Effector memory CD8-positive, alpha-beta T cell (primary cell): Measurements from ENCODE around the gene PTPRS.

ENCODE experiments used
- ATAC-seq: fragments of 150-1000 bp; cut with Tn5 transposase; replicated peaks from 2 replicates; pipeline ENCODE4 v1.10.0; 2021; ENCODE audit warnings: mild to moderate bottlenecking, moderate library complexity
- DNase-seq, 3 experiments: peaks; one replicate each; pipeline ENCODE4 v3.0.0; 2021
- H3K27ac Mint-ChIP-seq, 2 donors: one replicate each; pipeline ENCODE4 v1.8.0; 2022; ENCODE audit warnings: mild to moderate bottlenecking in 2 of 2, mixed read lengths in 2 of 2, moderate library complexity in 2 of 2
- H3K27me3 Mint-ChIP-seq, 2 donors: one replicate each; pipeline ENCODE4 v1.8.0; 2022; ENCODE audit warnings: mixed read lengths in 2 of 2
- H3K36me3 Mint-ChIP-seq: one replicate; pipeline ENCODE4 v1.8.0; 2022; ENCODE audit warnings: mild to moderate bottlenecking, moderate library complexity, mixed read lengths; ENCODE audit not compliant: insufficient read depth
- H3K4me1 Mint-ChIP-seq, 2 donors: one replicate each; pipeline ENCODE4 v1.8.0; 2022; ENCODE audit warnings: low read depth in 2 of 2, mixed read lengths in 2 of 2
- H3K4me3 Mint-ChIP-seq, 2 donors: one replicate each; pipeline ENCODE4 v1.8.0; 2022; ENCODE audit warnings: mild to moderate bottlenecking in 2 of 2, mixed read lengths in 2 of 2, moderate library complexity in 2 of 2
- H3K9me3 Mint-ChIP-seq, 2 donors: one replicate each; pipeline ENCODE4 v1.8.0; 2022; ENCODE audit warnings: mixed read lengths in 2 of 2

Gene PTPRS

GRCh38 chr19:5345895-5346386 is 5.3 kb upstream of the PTPRS start:
- Mint-ChIP-seq H3K27me3 (peaks cover 39 to 52% of the 10 kb centered on the region in 2 donors), H3K4me3 (no peak overlapping the region), H3K9me3 (no peaks in the 10 kb centered on the region), H3K4me1 (no peaks in the 10 kb centered on the region), H3K27ac (no peak overlapping the region), H3K36me3 (peaks cover 2% of the 10 kb centered on the region)
- ATAC-seq = no peak
- DNase-seq = no peak

GRCh38 chr19:5343848-5344247 is 3.2 kb upstream of the PTPRS start:
- ATAC-seq (no peak), DNase-seq (no peak)
- Mint-ChIP-seq H3K27ac (no peak overlapping the region), H3K27me3 (peaks cover 42 to 45% of the 10 kb centered on the region in 2 donors), H3K4me3 (no peak overlapping the region), H3K4me1 (peaks cover 5 to 6% of the 10 kb centered on the region in 2 donors), H3K9me3 (no peaks in the 10 kb centered on the region), H3K36me3 (peaks cover 2% of the 10 kb centered on the region)

GRCh38 chr19:5342573-5343201 is 2.1 kb upstream of the PTPRS start:
- peaks cover 5 to 6% of the 10 kb centered on the region in 2 donors for H3K4me1 Mint-ChIP-seq
- H3K27me3 Mint-ChIP-seq = peaks cover 43 to 47% of the 10 kb centered on the region in 2 donors
- DNase-seq = no peak
- ATAC-seq = no peak
- H3K27ac Mint-ChIP-seq = no peak overlapping the region
- peaks cover 2% of the 10 kb centered on the region for H3K36me3 Mint-ChIP-seq
- no peak overlapping the region for H3K4me3 Mint-ChIP-seq
- no peaks in the 10 kb centered on the region for H3K9me3 Mint-ChIP-seq

- peak overlapping the region; percentile 68 to 72 for H3K4me3 Mint-ChIP-seq
- peaks cover 2% of the 10 kb centered on the region for H3K36me3 Mint-ChIP-seq
- DNase-seq = no peak
- H3K9me3 Mint-ChIP-seq = no peaks in the 10 kb centered on the region
- H3K27me3 Mint-ChIP-seq = peaks cover 43 to 54% of the 10 kb centered on the region in 2 donors
- ATAC-seq = no peak
- no peak overlapping the region for H3K27ac Mint-ChIP-seq
- peaks cover 5 to 6% of the 10 kb centered on the region in 2 donors for H3K4me1 Mint-ChIP-seq
These were observed 1.4 kb upstream of the PTPRS start for GRCh38 chr19:5341981-5342380.

GRCh38 chr19:5341448-5341820 is 822 bp upstream of the PTPRS start:
- H3K27ac Mint-ChIP-seq = no peak overlapping the region
- DNase-seq (no peak), ATAC-seq (no peak)
- peak overlapping the region; percentile 68 to 72 for H3K4me3 Mint-ChIP-seq
- peaks cover 6% of the 10 kb centered on the region in 2 donors for H3K4me1 Mint-ChIP-seq
- H3K27me3 Mint-ChIP-seq = peaks cover 40 to 54% of the 10 kb centered on the region in 2 donors
- H3K36me3 Mint-ChIP-seq = peaks cover 2% of the 10 kb centered on the region
- H3K9me3 Mint-ChIP-seq = no peaks in the 10 kb centered on the region

- Mint-ChIP-seq H3K36me3 (peaks cover 2% of the 10 kb centered on the region), H3K27ac (no peak overlapping the region), H3K4me1 (peaks cover 6 to 10% of the 10 kb centered on the region in 2 donors), H3K27me3 (peaks cover 51 to 61% of the 10 kb centered on the region in 2 donors), H3K9me3 (no peaks in the 10 kb centered on the region), H3K4me3 (peak overlapping the region; percentile 65 to 68)
- DNase-seq (no peak), ATAC-seq (no peak)
These were observed 519 bp downstream of the PTPRS start for GRCh38 chr19:5339950-5340636.

- H3K4me1 Mint-ChIP-seq = peaks cover 6 to 10% of the 10 kb centered on the region in 2 donors
- H3K9me3 Mint-ChIP-seq = no peaks in the 10 kb centered on the region
- H3K36me3 Mint-ChIP-seq = peaks cover 2% of the 10 kb centered on the region
- peaks cover 54 to 68% of the 10 kb centered on the region in 2 donors for H3K27me3 Mint-ChIP-seq
- peak overlapping the region; percentile 69 to 74 for H3K4me3 Mint-ChIP-seq
- DNase-seq = no peak
- ATAC-seq = no peak
- peak overlapping the region in 1 of 2 donors; percentile 45 for H3K27ac Mint-ChIP-seq
These were observed 1.2 kb downstream of the PTPRS start for GRCh38 chr19:5339198-5339949.

- H3K4me1 Mint-ChIP-seq = peaks cover 6 to 10% of the 10 kb centered on the region in 2 donors
- peak overlapping the region in 1 of 2 donors; percentile 45 for H3K27ac Mint-ChIP-seq
- DNase-seq (no peak), ATAC-seq (no peak)
- H3K27me3 Mint-ChIP-seq = peaks cover 57 to 75% of the 10 kb centered on the region in 2 donors
- no peaks in the 10 kb centered on the region for H3K9me3 Mint-ChIP-seq
- H3K4me3 Mint-ChIP-seq = peak overlapping the region; percentile 69 to 74
- H3K36me3 Mint-ChIP-seq = peaks cover 2% of the 10 kb centered on the region
These were observed 1.9 kb downstream of the PTPRS start for GRCh38 chr19:5338656-5339197.

- no peak overlapping the region for H3K27ac Mint-ChIP-seq
- peaks cover 2% of the 10 kb centered on the region for H3K36me3 Mint-ChIP-seq
- peak overlapping the region; percentile 69 to 74 for H3K4me3 Mint-ChIP-seq
- ATAC-seq (no peak), DNase-seq (no peak)
- peaks cover 6 to 10% of the 10 kb centered on the region in 2 donors for H3K4me1 Mint-ChIP-seq
- no peaks in the 10 kb centered on the region for H3K9me3 Mint-ChIP-seq
- peaks cover 60 to 82% of the 10 kb centered on the region in 2 donors for H3K27me3 Mint-ChIP-seq
These were observed 2.6 kb downstream of the PTPRS start for GRCh38 chr19:5337708-5338655.

GRCh38 chr19:5337126-5337525 is 3.5 kb downstream of the PTPRS start:
- peaks cover 2% of the 10 kb centered on the region for H3K36me3 Mint-ChIP-seq
- H3K4me3 Mint-ChIP-seq = no peak overlapping the region
- no peak for DNase-seq
- ATAC-seq = no peak
- H3K27me3 Mint-ChIP-seq = peaks cover 52 to 79% of the 10 kb centered on the region in 2 donors
- no peak overlapping the region for H3K27ac Mint-ChIP-seq
- peaks cover 6 to 10% of the 10 kb centered on the region in 2 donors for H3K4me1 Mint-ChIP-seq
- H3K9me3 Mint-ChIP-seq = no peaks in the 10 kb centered on the region

GRCh38 chr19:5336195-5336965 is 4.2 kb downstream of the PTPRS start:
- ATAC-seq (no peak), DNase-seq (no peak)
- H3K4me3 Mint-ChIP-seq = no peak overlapping the region
- H3K4me1 Mint-ChIP-seq = peaks cover 6 to 10% of the 10 kb centered on the region in 2 donors
- H3K36me3 Mint-ChIP-seq = no peaks in the 10 kb centered on the region
- no peaks in the 10 kb centered on the region for H3K9me3 Mint-ChIP-seq
- peaks cover 44 to 72% of the 10 kb centered on the region in 2 donors for H3K27me3 Mint-ChIP-seq
- no peak overlapping the region for H3K27ac Mint-ChIP-seq

- no peak for DNase-seq
- no peaks in the 10 kb centered on the region for H3K36me3 Mint-ChIP-seq
- no peaks in the 10 kb centered on the region for H3K9me3 Mint-ChIP-seq
- H3K4me1 Mint-ChIP-seq = peaks cover 6 to 10% of the 10 kb centered on the region in 2 donors
- ATAC-seq = no peak
- H3K27ac Mint-ChIP-seq = no peak overlapping the region
- peaks cover 41 to 71% of the 10 kb centered on the region in 2 donors for H3K27me3 Mint-ChIP-seq
- peak overlapping the region in 1 of 2 donors; percentile 49 for H3K4me3 Mint-ChIP-seq
These were observed 5.0 kb downstream of the PTPRS start for GRCh38 chr19:5335593-5335992.
